Lower leg skin (tissue), 4 donors: ENCODE data around the gene SMARCB1. TPM values are rescaled to one million over a fixed set of nuclear protein-coding genes. Genes with fewer than 3 reads are reported as not detected.

Experiments used
- DNase-seq, 2 donors: peaks; one replicate each; pipeline ENCODE4 v3.0.0-alpha.2; 2019; ENCODE audit warnings: low spot score in 2 of 2
- H3K4me3 ChIP-seq: fragments of 200-600 bp; sonication (generic); 2 replicates; pipeline ENCODE4 v1.5.1; 2017; ENCODE audit warnings: mild to moderate bottlenecking, low read depth; ENCODE audit not compliant: poor library complexity, severe bottlenecking
- CTCF ChIP-seq, 3 donors: fragments of 450-650 bp; IDR thresholded peaks; one replicate each; pipeline ENCODE4 v1.5.1; 2016; ENCODE audit warnings: antibody characterized with exemption in 3 of 3, mild to moderate bottlenecking in 3 of 3, moderate library complexity in 2 of 3
- POLR2A ChIP-seq, 2 donors: fragments of 450-650 bp; IDR thresholded peaks; one replicate each; pipeline ENCODE4 v1.6.1; 2016 to 2017; ENCODE audit warnings: antibody characterized with exemption in 2 of 2, mild to moderate bottlenecking in 1 of 2, moderate library complexity in 1 of 2
- WGBS, 2 donors: methylation state at CpG; one replicate each; pipeline ENCODE4 v1.1.5; 2018; 5-methylcytosine and 5-hydroxymethylcytosine counted together
- intact Hi-C: fragments of 100-400 bp; cut with DNase I; formaldehyde crosslinking; loops from one replicate; pipeline ENCODE4 v1.15.0; 2023; ENCODE audit warnings: low total_unique reads
- total RNA-seq, 4 donors: library from RNA; depleted of rRNA; stranded (reverse); fragments of >200 nt; gene quantifications; one replicate each; pipeline ENCODE4 v1.1.0, GENCODE V29; 2016

The SMARCB1 gene
- total RNA-seq, 4 donors from 2014 or later: 52.2 to 61.6 (median 55.2) TPM

DNA sequence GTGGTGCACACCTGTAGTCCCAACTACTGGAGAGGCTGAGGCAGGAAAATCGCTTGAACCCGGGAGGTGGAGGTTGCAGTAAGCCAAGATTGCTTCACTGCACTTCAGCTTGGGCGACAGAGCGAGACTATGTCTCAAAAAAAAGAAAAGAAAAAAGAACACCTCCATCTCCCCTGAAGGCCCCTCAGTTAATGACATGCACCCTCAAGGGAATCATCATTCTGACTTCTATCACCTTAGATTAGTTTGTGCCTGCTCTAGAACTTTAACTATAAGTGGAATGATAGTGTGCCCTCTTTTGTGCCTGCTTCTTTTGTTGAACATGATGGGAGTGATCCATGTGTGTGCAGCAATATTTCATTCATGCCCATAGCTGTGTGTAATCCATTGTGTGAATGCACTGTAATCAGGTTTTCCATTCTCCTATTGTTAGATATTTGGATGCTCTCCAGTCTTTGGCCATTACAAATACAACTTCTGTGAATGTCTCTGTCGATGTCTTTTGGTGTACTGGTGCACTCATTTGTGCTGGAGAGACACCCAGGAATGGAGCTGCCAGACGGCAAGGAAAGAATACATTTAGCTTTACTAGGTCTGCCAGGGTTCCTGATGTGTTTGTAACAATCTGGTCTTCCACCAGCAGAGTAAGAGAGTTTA is 31.7 kb upstream of the SMARCB1 start:
- no peak for DNase-seq
- TF ChIP-seq CTCF (IDR thresholded peaks at IDR 0.05) (no peak), POLR2A (IDR thresholded peaks at IDR 0.05) (no peak)
- 74 to 77% methylated on average over 6 of the region's 6 CpGs for WGBS, 2 donors
- intact Hi-C loops: no loop called here
- H3K4me3 ChIP-seq: no peak overlapping the region

GRCh38 chr22:23755711-23756110 is 31.1 kb upstream of the SMARCB1 start:
- no peak for DNase-seq
- intact Hi-C loops: no loop called here
- H3K4me3 ChIP-seq: no peak overlapping the region
- WGBS, 2 donors: 71 to 81% methylated on average over 8 of the region's 8 CpGs
- no peak for TF ChIP-seq CTCF (IDR thresholded peaks at IDR 0.05)
- no peak for TF ChIP-seq POLR2A (IDR thresholded peaks at IDR 0.05)

- no peak for DNase-seq
- H3K4me3 ChIP-seq: no peak overlapping the region
- intact Hi-C loops: no loop called here
- TF ChIP-seq POLR2A (IDR thresholded peaks at IDR 0.05): no peak
- no peak for TF ChIP-seq CTCF (IDR thresholded peaks at IDR 0.05)
- WGBS, 2 donors: 65 to 73% methylated on average over 4 of the region's 4 CpGs
These were observed 29.9 kb upstream of the SMARCB1 start for GRCh38 chr22:23756891-23757290.

DNA sequence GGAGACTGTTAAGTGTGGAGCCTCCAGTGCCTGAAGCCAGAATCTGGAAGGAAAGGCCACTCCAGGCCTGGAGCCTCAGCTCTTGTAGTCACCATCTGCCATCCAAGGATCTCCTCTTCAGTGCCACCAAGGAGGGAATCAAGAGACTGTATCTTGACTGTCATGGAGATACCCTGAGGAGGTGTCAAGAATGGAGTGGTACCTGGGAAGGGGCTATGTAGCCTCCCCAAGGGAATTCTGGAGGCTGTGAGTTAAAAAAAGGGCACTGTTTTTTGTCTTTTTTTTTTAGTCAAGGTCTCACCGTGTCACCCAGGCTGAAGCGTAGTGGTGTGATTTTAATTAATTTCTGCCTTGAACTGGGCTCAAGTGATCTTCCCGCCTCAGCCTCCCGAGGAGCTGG is 27.2 kb upstream of the SMARCB1 start:
- intact Hi-C loops: no loop called here
- no peak for DNase-seq
- TF ChIP-seq POLR2A (IDR thresholded peaks at IDR 0.05) (no peak), CTCF (IDR thresholded peaks at IDR 0.05) (no peak)
- no peak overlapping the region for H3K4me3 ChIP-seq
- WGBS, 2 donors: 91 to 94% methylated on average over 4 of the region's 4 CpGs

GRCh38 chr22:23760056-23760455 is 26.7 kb upstream of the SMARCB1 start:
- no peak for TF ChIP-seq CTCF (IDR thresholded peaks at IDR 0.05)
- TF ChIP-seq POLR2A (IDR thresholded peaks at IDR 0.05): no peak
- WGBS, 2 donors: 87 to 92% methylated on average over 6 of the region's 6 CpGs
- intact Hi-C loops: no loop called here

More at GRCh38 chr22:23760056-23760455, 26.7 kb upstream of the SMARCB1 start:
- no peak overlapping the region for H3K4me3 ChIP-seq
- no peak for DNase-seq
